ENCODE measurements around the gene MSANTD7. TPM values are rescaled to one million over a fixed set of nuclear protein-coding genes. Genes with fewer than 3 reads are reported as not detected.
"Not testable (repeated sequence)": the region's sequence is repeated elsewhere in the genome, so short reads cannot be mapped to it uniquely, and the experiment has no call there.

Gene MSANTD7
- total and polyA plus RNA-seq, 11 donors, result 1.3 to 8.1 (median 5.6) TPM

DNA sequence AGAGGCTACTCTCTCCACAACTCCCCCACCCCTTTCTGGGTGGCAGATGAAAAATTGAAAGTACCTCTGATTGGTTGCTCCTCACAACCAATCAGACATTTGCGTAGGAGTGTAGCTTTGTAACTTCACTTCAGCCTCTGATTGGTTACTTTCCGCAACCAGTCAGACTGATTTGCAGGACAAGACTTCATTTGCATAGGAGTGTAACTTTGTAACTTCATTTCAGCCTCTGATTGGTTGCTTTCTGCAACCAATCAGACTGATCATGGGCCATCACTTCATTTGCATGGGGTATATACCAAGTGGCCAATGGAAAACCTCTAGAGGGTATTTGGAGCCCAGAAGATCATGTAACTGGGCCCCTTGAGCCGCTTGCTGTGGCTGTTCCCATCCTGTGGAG is 25.8 kb upstream of the MSANTD7 start:
- TF ChIP-seq, protein P1, sequence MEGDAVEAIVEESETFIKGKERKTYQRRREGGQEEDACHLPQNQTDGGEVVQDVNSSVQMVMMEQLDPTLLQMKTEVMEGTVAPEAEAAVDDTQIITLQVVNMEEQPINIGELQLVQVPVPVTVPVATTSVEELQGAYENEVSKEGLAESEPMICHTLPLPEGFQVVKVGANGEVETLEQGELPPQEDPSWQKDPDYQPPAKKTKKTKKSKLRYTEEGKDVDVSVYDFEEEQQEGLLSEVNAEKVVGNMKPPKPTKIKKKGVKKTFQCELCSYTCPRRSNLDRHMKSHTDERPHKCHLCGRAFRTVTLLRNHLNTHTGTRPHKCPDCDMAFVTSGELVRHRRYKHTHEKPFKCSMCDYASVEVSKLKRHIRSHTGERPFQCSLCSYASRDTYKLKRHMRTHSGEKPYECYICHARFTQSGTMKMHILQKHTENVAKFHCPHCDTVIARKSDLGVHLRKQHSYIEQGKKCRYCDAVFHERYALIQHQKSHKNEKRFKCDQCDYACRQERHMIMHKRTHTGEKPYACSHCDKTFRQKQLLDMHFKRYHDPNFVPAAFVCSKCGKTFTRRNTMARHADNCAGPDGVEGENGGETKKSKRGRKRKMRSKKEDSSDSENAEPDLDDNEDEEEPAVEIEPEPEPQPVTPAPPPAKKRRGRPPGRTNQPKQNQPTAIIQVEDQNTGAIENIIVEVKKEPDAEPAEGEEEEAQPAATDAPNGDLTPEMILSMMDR (IDR thresholded peaks at IDR 0.05), result no peak
- DNase-seq (no peak), ATAC-seq (no peak)
- no peaks in the 10 kb centered on the region for H3K9me3 ChIP-seq
- WGBS, 4 donors, result 90 to 93% (median 92%) methylated on average over 3 of the region's 3 CpGs
- intact Hi-C loops (cut with DNase I), result no loop called here
- no peaks in the 10 kb centered on the region for H3K27me3 ChIP-seq
- H3K4me1 ChIP-seq, result peaks cover 0 to 8% (median 0%) of the 10 kb centered on the region in 12 donors
- no peak overlapping the region for H3K27ac ChIP-seq
- no peak overlapping the region for H3K4me3 ChIP-seq
- H3K36me3 ChIP-seq, result no peaks in the 10 kb centered on the region

DNA sequence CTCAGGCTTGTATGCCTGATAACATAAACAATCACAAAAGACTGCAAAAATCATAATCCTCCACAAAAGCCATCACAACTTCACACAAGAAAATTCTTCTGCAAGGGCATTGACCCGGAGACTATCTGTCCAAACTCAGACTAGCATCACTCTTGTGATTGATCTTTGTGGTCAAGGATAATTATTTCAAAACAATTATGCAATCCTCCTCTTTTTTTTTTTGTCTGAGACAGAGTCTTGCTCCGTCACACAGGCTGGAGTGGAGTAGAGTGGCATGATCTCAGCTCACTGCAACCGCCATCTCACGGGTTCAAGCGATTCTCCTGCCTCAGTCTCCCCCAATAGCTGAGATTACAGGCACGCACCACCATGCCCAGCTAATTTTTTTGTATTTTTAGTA is 22.4 kb upstream of the MSANTD7 start:
- ATAC-seq, result no peak
- Histone ChIP-seq H3K27me3 (no peaks in the 10 kb centered on the region), H3K4me1 (peaks cover 0 to 8% (median 0%) of the 10 kb centered on the region in 12 donors), H3K4me3 (no peak overlapping the region), H3K9me3 (no peaks in the 10 kb centered on the region), H3K36me3 (no peaks in the 10 kb centered on the region), H3K27ac (no peak overlapping the region)
- intact Hi-C loops (cut with DNase I), result no loop called here
- WGBS, 4 donors, result 89 to 96% (median 94%) methylated on average over 6 of the region's 6 CpGs
- DNase-seq, result no peak
- TF ChIP-seq POLR2A (IDR thresholded peaks at IDR 0.05), result no peak
- TF ChIP-seq, protein P1 (IDR thresholded peaks at IDR 0.05), result no peak

DNA sequence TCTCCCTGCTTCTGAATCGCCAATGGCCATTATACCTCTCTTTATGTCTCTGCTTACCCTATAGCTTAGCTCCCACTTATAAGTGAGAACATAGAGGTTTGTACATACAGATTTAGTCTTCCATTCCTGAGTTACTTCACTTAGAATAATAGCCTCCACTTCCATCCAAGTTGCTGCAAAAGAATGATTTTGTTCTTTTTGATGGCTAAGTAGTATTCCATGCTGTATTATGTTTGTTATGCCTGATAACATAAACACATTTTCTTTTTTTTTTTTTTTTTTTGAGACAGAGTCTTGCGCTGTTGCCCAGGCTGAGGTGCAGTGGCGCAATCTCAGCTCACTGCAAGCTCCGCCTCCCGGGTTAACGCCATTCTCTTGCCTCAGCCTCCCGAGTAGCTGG is 21.4 kb upstream of the MSANTD7 start:
- intact Hi-C loops (cut with DNase I), result not testable (repeated sequence)
- 89 to 99% (median 98%) methylated on average over 7 of the region's 7 CpGs for WGBS, 4 donors

DNA sequence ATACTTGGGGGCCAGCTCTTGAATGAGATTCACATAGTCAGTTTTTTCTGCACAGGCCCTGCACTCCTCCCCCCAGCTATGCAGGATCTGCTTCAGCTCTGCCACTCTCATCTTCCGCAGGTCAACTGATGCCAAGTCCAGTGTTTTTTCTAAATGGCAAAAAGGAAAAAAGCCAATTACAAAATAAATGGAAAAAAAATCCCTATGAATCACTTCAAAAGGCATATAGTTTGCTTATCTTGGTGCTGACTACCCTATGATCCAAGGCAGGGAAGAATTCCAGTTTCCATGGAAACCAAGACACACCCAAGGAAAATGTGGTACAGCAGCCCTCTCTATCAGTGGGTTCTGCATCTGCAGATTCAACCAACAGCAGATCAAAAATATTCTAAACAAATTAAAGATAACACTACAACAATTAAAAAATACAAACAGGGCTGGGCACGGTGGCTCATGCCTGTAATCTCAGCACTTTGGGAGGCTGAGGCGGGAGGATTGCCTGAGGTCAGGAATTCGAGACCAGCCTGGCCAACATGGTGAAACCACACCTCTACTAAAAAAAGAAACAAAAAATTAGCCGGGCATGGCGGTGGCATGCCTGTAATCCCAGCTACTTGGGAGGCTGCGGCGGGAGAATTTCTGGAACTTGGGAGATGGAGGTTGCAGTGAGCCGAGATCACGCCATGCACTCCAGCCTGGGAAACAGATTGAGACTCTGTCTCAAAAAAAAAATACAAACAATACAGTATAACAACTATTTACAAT is 17.9 kb upstream of the MSANTD7 start:
- Histone ChIP-seq H3K4me3 (no peak overlapping the region), H3K27ac (no peak overlapping the region), H3K4me1 (peaks cover 0 to 9% (median 2%) of the 10 kb centered on the region in 12 donors), H3K9me3 (no peaks in the 10 kb centered on the region), H3K36me3 (no peaks in the 10 kb centered on the region), H3K27me3 (no peaks in the 10 kb centered on the region)
- intact Hi-C loops (cut with DNase I), result loop anchor here in 9 of 10 donors (5.0 to 10.0 kb wide), 7 partner anchors 215 to 325 kb away; no protein-coding TSS in a partner anchor
- DNase-seq, result no peak
- TF ChIP-seq, protein P1 (IDR thresholded peaks at IDR 0.05), result no peak
- no peak for TF ChIP-seq POLR2A (IDR thresholded peaks at IDR 0.05)
- peak in 2 of 4 donors; percentile 41 to 55 for ATAC-seq
- WGBS, 4 donors, result 89 to 95% (median 92%) methylated on average over 10 of the region's 10 CpGs

More for the DNA sequence above, 21.4 kb upstream of the MSANTD7 start:
- not testable (repeated sequence) for DNase-seq, H3K27ac ChIP-seq, H3K4me3 ChIP-seq, H3K9me3 ChIP-seq, ATAC-seq, H3K4me1 ChIP-seq, H3K36me3 ChIP-seq, H3K27me3 ChIP-seq

Data from heart left ventricle (tissue), 16 donors.